NT2/D1 (cell line): ENCODE data around the gene ZNF506.
A peak's percentile ranks its signal among the peaks of the same experiment; 100 is the strongest.

Experiments
- SUZ12 ChIP-seq: IDR thresholded peaks from 2 replicates; pipeline ENCODE4 v1.6.1; 2011; ENCODE audit not compliant: insufficient read length, insufficient read depth; ENCODE audit errors: extremely low read depth
- YY1 ChIP-seq: IDR thresholded peaks from 2 replicates; pipeline ENCODE4 v1.6.1; 2011; ENCODE audit not compliant: insufficient read length, insufficient read depth
- ZNF274 ChIP-seq: IDR thresholded peaks from 2 replicates; pipeline ENCODE4 v1.6.1; 2011; ENCODE audit warnings: mild to moderate bottlenecking, low read depth, low read length

DNA sequence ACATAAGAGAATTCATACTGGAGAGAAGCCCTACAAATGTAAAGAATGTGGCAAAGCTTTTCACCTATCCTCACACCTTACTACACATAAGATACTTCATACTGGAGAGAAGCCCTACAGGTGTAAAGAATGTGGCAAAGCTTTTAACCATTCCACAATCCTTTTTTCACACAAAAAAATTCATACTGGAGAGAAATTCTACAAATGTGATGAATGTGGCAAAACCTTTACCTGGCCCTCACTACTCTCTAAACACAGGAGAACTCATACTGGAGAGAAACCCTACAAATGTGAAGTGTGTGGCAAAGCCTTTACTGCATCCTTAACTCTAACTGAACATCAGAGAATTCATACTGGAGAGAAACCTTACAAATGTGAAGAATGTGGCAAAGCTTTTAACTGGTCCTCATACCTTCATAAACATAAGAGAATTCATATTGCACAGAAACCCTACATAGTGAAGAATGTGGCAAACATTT lies 14.0 kb upstream of the ZNF506 start:
- TF ChIP-seq YY1, result no peak
- no peak for TF ChIP-seq SUZ12
- TF ChIP-seq ZNF274, result peak; percentile 92
